T-helper 9 cell (primary cell): ENCODE measurements around the gene LRRC73.
A peak's percentile ranks its signal among the peaks of the same experiment; 100 is the strongest.
"Not testable (repeated sequence)": the region's sequence is repeated elsewhere in the genome, so short reads cannot be mapped to it uniquely, and the experiment has no call there.

Source experiments
- DNase-seq: peaks from one replicate; pipeline ENCODE4 v3.0.0-alpha.2; 2020

Gene LRRC73

GRCh38 chr6:43491750-43492661 lies 18.1 kb downstream of the LRRC73 start:
- no peak for DNase-seq

- no peak for DNase-seq
Observed at GRCh38 chr6:43490523-43490939, 19.6 kb downstream of the LRRC73 start.

DNA sequence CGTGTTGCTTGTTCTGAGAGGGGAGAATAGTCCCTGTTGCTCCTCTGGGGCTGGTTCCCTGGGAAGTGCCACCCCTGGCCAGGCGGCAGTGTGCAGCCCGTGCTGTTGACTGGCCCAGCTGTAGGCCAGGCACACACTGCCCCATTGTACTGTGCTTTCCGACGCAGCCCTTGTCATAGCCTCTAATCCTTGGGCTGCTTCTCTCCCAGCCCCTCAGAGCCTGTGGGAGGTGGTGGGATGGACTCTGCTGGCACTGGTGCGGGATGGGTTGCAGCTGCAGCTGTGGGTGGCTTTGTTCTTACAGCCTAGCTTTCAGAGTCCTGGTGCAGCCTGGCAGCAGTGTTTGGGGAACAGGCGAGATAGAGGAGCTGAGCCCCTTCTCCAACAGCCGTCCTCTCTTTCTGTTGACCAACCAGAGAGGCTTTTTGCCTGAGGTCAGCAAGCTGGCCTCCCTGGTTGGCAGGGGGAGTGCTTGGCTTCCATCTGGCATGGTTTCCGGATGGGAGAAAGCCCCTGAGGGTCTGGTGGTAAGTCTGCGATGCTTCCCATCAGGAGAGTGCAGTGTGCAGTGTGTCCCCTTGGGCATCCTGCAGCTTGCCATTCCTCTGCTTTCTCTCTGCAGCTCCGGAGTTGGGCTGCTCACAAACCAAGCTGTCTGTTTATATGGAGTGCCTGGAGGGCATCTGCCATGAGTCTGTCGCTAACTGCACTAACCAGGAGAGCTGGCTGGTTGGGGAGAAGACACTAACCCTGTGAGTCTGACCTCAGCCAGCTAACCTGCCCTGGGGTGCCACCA lies 20.7 kb downstream of the LRRC73 start:
- DNase-seq = no peak

DNA sequence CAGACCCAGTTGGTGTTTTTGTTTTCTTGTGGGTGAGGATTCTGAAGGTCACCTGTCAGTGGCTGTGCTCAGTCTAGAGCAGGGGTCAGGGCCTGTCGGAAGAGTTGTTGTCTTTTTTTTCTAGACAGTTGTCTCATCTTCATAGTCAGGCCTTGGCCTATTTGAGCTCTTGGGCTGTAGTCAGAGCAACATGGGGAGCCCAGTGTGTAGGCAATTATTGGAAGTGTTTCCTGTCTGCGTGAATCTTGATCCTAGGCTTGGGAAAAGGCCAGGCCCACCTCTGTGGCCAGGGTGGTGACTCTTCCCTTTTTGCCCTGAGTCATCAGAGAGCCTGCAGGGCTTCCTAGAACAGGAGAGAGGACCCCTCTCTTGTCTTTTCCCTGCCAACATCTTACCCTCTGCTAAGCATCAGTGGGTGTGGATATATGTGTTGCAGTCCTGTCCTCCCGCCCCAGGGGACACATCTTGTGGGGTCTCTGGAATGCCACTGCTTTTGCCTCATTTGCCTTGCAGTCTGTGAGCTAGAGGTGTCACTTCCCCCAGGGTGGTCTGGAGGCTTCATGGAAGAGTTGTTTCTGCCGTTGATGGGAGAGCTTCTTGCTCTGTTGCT lies 21.4 kb downstream of the LRRC73 start:
- DNase-seq = no peak

GRCh38 chr6:43481591-43482236 lies 28.4 kb downstream of the LRRC73 start:
- no peak for DNase-seq

DNA sequence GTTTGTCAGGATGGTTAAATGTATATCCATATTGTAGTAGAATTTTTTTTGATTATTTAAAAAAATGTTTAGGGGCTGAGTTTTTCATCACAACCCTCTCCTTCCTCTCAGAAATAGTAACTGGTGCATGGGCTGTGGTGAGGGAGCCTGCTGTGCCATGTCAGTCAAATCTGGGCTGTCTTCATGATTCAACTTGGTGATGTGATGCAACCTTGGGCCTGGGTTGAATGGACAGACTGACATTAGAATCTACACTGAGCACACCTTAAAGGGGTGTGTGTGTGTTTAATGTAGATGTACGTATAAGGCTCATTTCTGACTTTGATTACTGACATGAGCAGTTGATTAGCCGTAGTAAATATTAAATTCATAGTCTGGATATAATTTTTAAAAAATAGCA lies 29.1 kb downstream of the LRRC73 start:
- no peak for DNase-seq

GRCh38 chr6:43478008-43478372 lies 32.2 kb downstream of the LRRC73 start:
- no peak for DNase-seq

DNA sequence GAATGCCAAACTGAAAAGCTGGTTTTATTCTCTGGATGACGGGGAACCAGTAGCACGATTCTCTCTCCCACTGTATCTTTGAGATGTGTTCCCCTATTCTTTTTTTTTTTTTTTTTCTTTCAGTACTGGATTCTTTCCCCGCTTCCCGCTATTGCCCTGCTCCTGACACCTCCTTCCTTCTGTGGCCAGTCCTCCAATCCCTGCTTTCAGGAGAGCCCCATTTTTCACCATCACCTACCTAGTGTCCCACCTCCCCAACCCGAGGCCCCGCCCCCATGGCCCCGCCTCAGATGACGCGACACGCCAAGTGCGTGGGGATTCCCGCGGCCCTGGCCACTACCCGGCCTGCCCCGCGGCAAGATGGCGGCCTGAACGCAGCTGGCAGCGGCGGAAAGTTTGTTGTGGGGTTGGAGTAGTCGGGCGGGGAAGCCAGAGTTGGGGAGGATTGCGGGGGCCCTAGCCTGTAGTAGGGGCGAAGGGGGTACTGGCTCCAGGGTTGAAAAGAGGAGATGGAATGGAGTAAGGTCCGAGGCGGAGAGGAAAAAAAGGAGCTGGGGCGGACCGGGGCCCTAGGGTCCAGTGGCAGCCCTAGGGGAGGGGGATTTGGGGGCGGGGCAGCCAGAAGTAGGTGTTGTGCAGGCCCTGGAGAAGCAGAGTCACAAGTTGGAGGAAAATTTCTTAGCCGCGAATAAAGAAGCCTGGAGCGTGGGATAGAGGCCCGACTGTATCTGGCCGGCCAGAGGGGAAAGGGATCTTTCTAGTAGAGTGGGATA lies 32.7 kb downstream of the LRRC73 start, which contains the start of gene TJAP1:
TSS of gene TJAP1 (plus strand) at position 336 of the 773 bp plus-strand sequence. CDS start 21,432 bp downstream, outside the sequence.
- DNase-seq = peak; percentile 98

- DNase-seq = no peak
Observed at GRCh38 chr6:43476746-43477145, 33.4 kb downstream of the LRRC73 start.

DNA sequence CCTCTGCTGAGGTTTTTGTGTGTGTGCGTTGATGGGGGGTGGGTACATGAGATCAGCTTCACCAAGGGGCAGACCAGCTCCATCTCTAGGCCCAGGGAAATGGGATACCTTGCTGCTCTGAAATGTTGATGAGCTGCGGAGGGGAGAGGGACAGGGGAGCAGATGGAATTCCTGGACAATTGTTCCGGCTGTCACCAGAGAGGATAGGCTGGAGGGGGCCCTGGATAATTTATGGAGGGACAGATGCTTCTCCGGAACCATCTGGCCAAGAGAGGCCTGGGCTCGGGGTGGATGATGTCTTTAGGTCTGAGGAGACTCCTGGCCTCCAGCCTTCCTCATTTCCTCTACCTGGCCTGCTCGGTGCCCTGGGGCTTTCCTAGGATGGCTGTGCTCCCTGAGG lies 34.6 kb downstream of the LRRC73 start:
- DNase-seq = no peak

GRCh38 chr6:43472515-43472914 lies 37.6 kb downstream of the LRRC73 start:
- no peak for DNase-seq

- no peak for DNase-seq
Observed at GRCh38 chr6:43471399-43471798, 38.7 kb downstream of the LRRC73 start.

DNA sequence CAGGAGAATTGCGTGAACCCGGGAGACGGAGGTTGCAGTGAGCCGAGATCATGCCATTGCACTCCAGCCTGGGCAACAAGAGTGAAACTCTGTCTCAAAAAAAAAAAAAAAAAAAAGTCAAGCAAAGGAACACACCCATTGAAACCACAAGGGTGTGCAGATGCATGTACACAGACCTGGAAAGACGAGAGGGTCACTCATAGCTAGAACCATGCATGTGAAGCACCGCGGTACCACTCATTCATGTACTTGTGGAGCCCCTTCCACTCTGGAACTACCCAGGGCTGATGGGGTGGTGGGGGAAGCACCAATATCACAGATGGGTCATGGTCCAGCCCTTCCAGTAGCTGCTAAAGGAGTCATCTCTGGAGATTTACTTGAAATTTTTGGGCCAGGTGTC lies 40.2 kb downstream of the LRRC73 start:
- DNase-seq = no peak

GRCh38 chr6:43468748-43469681 lies 41.1 kb downstream of the LRRC73 start:
- no peak for DNase-seq

DNA sequence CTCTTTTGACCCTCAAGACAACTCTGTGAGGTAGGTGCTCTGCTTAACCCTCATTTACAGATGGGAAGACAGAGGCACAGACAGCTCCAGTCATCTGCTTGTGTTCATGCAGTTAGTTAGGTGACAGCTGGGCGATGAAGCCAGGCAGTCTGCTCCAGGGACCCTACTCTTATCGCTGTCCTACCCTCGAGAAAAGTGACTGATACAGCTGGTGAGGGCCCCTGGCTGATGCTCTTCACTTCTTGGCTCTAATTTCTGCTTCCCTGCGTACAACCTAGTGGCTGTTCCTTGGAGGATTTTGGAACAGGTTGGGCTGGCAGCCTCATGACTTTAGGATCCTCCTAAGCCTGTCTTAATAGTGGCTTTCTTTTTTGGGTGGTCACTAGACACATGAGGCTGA lies 41.9 kb downstream of the LRRC73 start:
- DNase-seq = no peak

DNA sequence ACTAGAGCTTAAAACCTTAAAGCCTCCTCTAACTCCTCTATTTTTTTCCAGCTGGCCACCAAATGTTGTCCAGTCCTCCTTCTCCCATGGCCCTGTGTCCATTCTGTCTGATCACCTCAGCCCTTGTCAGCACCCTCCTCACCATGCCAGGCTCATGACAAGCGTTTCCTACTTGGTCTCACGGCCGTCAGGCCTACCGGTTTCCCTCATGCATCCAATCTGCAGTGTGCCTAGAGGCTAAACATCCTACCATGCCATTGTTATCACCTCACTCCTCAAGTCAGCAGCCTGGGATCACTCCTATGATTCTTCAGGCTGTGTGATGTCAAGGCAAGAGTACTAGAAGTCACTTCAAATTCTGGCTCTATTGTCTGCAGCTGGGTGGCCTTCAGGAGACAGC lies 42.4 kb downstream of the LRRC73 start:
- DNase-seq = no peak

DNA sequence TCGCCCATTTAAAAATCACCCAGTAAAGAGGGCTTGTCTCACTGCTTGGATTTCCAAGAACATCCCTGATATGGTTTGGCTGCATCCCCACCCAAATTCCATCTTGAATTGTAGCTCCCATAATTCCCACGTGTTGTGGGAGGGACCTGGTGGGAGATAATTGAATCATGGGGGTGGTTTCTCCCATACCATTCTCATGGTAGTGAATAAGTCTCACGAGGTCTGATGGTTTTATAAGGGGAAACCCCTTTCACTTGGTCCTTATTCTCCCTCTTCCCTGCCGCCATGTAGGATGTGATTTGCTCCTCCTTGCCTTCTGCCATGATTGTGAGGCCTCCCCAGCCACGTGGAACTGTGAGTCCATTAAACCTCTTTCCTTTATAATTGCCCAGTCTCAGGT lies 42.9 kb downstream of the LRRC73 start:
- DNase-seq = not testable (repeated sequence)

DNA sequence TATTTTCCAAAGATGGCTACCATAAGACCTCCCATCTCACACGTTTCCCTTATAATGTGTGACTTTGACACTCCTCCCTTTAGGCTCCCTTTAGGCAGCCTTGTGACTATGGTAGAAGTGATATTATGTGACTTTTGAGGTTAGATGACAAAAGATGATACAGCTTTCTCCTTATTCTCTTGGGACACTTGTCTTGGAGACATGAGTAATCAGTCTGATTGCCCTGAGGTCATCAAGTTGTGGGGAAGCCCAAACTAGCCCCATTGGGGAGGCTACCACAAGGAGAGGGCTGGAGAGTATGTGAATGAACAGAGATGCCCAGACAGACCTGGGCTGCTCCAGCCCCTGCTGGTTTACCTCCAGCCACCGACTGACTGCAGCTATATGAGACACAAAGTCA lies 44.2 kb downstream of the LRRC73 start:
- no peak for DNase-seq

- no peak for DNase-seq
Observed at GRCh38 chr6:43464337-43464736, 45.8 kb downstream of the LRRC73 start.

- no peak for DNase-seq
Observed at GRCh38 chr6:43461936-43462335, 48.2 kb downstream of the LRRC73 start.

- no peak for DNase-seq
Observed at GRCh38 chr6:43460032-43460431, 50.1 kb downstream of the LRRC73 start.
